ENCODE results near the gene RGS7.
A peak's percentile ranks its signal among the peaks of the same experiment; 100 is the strongest.
"Not testable (repeated sequence)": the region's sequence is repeated elsewhere in the genome, so short reads cannot be mapped to it uniquely, and the experiment has no call there.

Gene RGS7

DNA sequence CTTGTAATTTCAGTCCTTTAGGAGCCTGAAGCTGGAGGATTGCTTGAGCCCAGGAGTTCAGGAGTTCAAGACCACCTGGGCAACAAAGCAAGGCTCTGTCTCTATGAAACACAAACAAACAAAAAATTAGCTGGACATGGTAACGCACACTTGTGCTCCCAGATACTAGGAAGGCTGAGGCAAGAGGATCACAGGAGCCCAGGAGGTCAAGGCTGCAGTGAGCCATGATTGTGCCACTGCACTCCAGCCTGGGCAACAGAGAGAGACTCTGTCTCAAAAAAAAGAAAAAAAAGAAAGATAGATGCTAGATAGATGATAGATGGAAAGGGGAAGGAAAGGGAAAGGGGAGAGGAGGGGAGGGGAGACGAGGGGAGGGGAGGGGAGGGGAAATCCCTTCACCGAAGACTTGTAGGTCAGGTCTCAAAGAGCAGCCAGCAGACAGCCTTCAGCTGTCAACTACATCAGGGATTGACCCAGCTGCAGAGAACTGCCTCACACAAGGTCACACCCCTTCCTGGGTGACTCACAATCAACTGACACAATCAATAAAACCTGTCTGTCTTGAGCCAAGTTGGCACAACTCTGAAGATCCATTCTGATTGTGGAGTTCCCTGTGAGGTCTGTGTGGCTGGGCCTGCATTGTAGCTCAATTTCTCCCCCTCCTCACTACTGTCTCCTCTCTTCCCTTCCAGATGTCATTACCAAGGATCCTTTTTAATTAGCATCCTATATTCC is 200.6 kb downstream of the RGS7 start:
- Histone ChIP-seq H3K9me3 (ENCODE audit: control insufficient read depth in 2 of 2, low read length in 2 of 2) (no peaks in the 10 kb centered on the region), H3K9ac (ENCODE audit: low read depth in 1 of 2, low read length in 2 of 2) (peak overlapping the region in 1 of 2 donors; percentile 3), H3K27ac (ENCODE audit: low read depth in 2 of 2, low read length in 2 of 2) (peak overlapping the region; percentile 48 to 75), H3K36me3 (ENCODE audit: control insufficient read depth in 2 of 2, insufficient read depth in 2 of 2, low read length in 2 of 2) (no peaks in the 10 kb centered on the region), H3K4me1 (ENCODE audit: control insufficient read depth in 2 of 2, insufficient read depth in 2 of 2, low read length in 2 of 2) (peaks cover 7 to 8% of the 10 kb centered on the region in 2 donors), H3K4me3 (ENCODE audit: low read length in 2 of 2) (no peak overlapping the region), H3K27me3 (ENCODE audit: control insufficient read depth in 2 of 2, insufficient read depth in 2 of 2, low read length in 2 of 2) (no peaks in the 10 kb centered on the region)

DNA sequence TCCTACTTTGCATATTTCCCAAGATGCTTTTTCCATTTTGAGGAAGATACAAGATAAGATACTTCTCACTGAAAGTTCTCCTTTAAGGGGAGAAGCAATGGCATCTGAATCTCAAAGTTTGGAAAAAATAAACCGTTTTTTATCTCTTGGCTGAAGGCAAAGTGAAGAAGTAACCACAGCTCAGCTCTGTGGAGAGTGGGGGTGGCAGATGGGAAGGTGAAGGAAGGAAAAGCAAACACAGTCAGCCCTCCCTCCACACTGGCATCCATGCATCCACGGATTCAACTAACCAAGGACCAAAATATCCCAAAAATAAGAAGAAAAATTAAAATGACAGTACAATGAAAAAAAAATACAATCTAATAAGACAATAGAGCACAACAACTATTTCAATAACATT is 211.1 kb downstream of the RGS7 start:
- Histone ChIP-seq H3K27ac (ENCODE audit: low read depth in 2 of 2, low read length in 2 of 2) (no peak overlapping the region), H3K4me1 (ENCODE audit: control insufficient read depth in 2 of 2, insufficient read depth in 2 of 2, low read length in 2 of 2) (no peaks in the 10 kb centered on the region), H3K36me3 (ENCODE audit: control insufficient read depth in 2 of 2, insufficient read depth in 2 of 2, low read length in 2 of 2) (no peaks in the 10 kb centered on the region), H3K27me3 (ENCODE audit: control insufficient read depth in 2 of 2, insufficient read depth in 2 of 2, low read length in 2 of 2) (no peaks in the 10 kb centered on the region), H3K9ac (ENCODE audit: low read depth in 1 of 2, low read length in 2 of 2) (no peak overlapping the region), H3K4me3 (ENCODE audit: low read length in 2 of 2) (no peak overlapping the region), H3K9me3 (ENCODE audit: control insufficient read depth in 2 of 2, low read length in 2 of 2) (no peaks in the 10 kb centered on the region)

DNA sequence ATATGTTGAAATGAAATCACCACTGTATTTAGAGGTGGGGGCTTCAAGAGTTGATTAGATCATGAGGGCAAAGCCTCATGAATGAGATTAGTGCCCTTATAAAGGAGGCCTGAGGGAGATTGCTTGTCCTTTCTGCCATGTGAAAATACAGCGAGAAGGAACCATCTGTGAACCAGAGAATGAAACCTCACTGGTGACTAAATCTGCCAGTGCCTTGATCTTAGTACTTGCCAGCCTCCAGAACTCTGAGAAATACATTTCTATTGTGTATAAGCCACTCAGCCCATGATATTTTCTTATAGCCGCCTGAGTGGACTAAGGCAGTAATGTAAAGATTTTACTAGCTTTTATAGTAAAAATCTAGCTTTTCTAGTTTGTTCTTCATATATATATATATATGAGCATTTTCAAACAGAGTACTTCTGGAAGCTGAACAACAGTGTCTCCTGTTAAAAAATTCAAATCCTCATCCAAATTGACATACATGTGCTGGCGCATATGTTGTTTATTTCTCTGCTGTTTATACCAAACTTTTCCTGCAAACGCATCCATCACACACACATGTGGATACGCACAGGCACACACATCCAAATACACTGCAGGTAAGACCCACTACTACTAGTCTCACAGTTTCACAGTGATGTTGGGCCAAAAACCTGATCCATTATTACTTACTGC is 213.1 kb downstream of the RGS7 start:
- no peak overlapping the region for H3K9ac ChIP-seq (ENCODE audit: low read depth in 1 of 2, low read length in 2 of 2)
- no peak overlapping the region for H3K27ac ChIP-seq (ENCODE audit: low read depth in 2 of 2, low read length in 2 of 2)
- no peaks in the 10 kb centered on the region for H3K9me3 ChIP-seq (ENCODE audit: control insufficient read depth in 2 of 2, low read length in 2 of 2)
- no peak overlapping the region for H3K4me3 ChIP-seq (ENCODE audit: low read length in 2 of 2)
- no peaks in the 10 kb centered on the region for H3K4me1 ChIP-seq (ENCODE audit: control insufficient read depth in 2 of 2, insufficient read depth in 2 of 2, low read length in 2 of 2)
- H3K36me3 ChIP-seq (ENCODE audit: control insufficient read depth in 2 of 2, insufficient read depth in 2 of 2, low read length in 2 of 2) = no peaks in the 10 kb centered on the region
- no peaks in the 10 kb centered on the region for H3K27me3 ChIP-seq (ENCODE audit: control insufficient read depth in 2 of 2, insufficient read depth in 2 of 2, low read length in 2 of 2)

DNA sequence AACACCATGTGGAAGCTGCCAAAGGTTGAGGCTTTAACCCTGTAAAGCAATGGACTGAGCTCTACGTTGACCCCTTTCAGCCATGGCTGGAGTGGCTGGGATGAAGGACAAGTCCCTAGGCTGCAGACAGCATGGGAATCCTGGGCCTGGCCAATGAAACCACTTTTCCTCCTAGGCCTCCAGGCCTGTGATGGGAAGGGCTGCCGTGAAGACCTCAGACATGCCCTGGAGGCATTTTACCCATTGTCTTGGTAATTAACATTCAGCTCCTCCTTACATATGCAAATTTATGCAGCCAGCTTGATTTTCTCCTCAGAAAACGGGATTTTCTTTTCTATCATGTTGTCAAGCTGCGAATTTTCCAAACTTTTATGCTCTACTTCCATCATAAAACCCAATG is 214.5 kb downstream of the RGS7 start:
- Histone ChIP-seq H3K27ac (ENCODE audit: low read depth in 2 of 2, low read length in 2 of 2) (no peak overlapping the region), H3K9ac (ENCODE audit: low read depth in 1 of 2, low read length in 2 of 2) (no peak overlapping the region), H3K36me3 (ENCODE audit: control insufficient read depth in 2 of 2, insufficient read depth in 2 of 2, low read length in 2 of 2) (no peaks in the 10 kb centered on the region), H3K4me1 (ENCODE audit: control insufficient read depth in 2 of 2, insufficient read depth in 2 of 2, low read length in 2 of 2) (no peaks in the 10 kb centered on the region), H3K27me3 (ENCODE audit: control insufficient read depth in 2 of 2, insufficient read depth in 2 of 2, low read length in 2 of 2) (no peaks in the 10 kb centered on the region), H3K4me3 (ENCODE audit: low read length in 2 of 2) (no peak overlapping the region), H3K9me3 (ENCODE audit: control insufficient read depth in 2 of 2, low read length in 2 of 2) (no peaks in the 10 kb centered on the region)

DNA sequence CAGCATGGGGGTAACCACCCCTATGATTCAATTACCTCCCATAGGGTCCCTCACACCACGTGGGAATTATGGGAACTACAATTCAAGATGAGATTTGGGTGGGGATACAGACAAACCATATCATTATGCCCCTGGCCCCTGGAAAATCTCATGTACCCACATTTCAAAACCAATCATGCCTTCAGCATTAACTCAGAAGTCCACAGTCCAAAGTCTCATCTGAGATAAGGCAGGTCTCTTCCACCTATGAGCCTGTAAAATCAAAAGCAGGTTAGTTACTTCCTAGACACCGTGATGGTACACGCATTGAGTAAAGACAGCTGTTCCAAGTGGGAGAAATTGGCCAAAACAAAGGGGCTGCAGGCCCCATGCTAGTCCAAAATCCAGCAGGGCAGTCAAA is 215.4 kb downstream of the RGS7 start:
- H3K4me3 ChIP-seq (ENCODE audit: low read length in 2 of 2); H3K9ac ChIP-seq (ENCODE audit: low read depth in 1 of 2, low read length in 2 of 2); H3K9me3 ChIP-seq (ENCODE audit: control insufficient read depth in 2 of 2, low read length in 2 of 2); H3K4me1 ChIP-seq (ENCODE audit: control insufficient read depth in 2 of 2, insufficient read depth in 2 of 2, low read length in 2 of 2); H3K36me3 ChIP-seq (ENCODE audit: control insufficient read depth in 2 of 2, insufficient read depth in 2 of 2, low read length in 2 of 2); H3K27ac ChIP-seq (ENCODE audit: low read depth in 2 of 2, low read length in 2 of 2); H3K27me3 ChIP-seq (ENCODE audit: control insufficient read depth in 2 of 2, insufficient read depth in 2 of 2, low read length in 2 of 2): not testable (repeated sequence)

DNA sequence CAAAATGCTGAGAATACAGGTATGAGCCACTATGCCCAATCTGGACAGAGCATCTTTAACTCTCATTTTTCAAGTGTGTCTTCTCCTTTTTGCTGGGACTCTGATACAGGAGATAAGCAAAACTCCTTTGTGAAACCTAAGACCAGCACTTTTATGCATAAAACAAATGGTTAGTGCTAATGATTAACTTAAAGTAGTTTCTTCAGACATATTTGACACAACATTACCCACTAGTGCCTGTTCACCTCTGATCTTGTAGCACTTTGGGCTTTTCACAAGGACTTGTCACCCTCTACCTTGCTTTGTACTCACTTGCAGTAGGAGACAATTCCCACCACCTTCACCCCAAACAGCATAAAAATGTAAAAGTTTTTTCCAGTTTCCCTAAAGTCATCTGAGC is 216.3 kb downstream of the RGS7 start:
- Histone ChIP-seq H3K9ac (ENCODE audit: low read depth in 1 of 2, low read length in 2 of 2) (no peak overlapping the region), H3K27me3 (ENCODE audit: control insufficient read depth in 2 of 2, insufficient read depth in 2 of 2, low read length in 2 of 2) (no peaks in the 10 kb centered on the region), H3K4me1 (ENCODE audit: control insufficient read depth in 2 of 2, insufficient read depth in 2 of 2, low read length in 2 of 2) (no peaks in the 10 kb centered on the region), H3K4me3 (ENCODE audit: low read length in 2 of 2) (no peak overlapping the region), H3K27ac (ENCODE audit: low read depth in 2 of 2, low read length in 2 of 2) (no peak overlapping the region), H3K36me3 (ENCODE audit: control insufficient read depth in 2 of 2, insufficient read depth in 2 of 2, low read length in 2 of 2) (no peaks in the 10 kb centered on the region), H3K9me3 (ENCODE audit: control insufficient read depth in 2 of 2, low read length in 2 of 2) (no peaks in the 10 kb centered on the region)

DNA sequence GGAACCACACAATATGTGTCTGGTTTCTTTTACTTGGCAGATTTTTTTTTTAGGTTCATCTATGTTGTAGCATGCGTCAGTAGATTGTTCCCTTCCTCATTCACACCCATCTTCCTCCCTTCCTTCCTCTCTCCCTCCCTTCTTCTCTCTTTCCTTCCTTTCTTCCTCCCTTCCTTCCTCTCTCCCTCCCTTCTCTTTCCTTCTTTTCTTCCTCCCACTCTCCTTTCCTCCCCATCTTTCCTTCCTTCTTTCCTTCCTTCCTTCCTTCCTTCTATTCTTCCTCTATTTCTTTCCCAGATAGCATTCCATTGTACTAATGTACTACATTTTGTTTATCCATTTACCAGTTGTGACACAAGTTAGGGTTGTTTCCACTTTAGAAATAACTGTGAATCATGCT is 218.0 kb downstream of the RGS7 start:
- Histone ChIP-seq H3K36me3 (ENCODE audit: control insufficient read depth in 2 of 2, insufficient read depth in 2 of 2, low read length in 2 of 2) (no peaks in the 10 kb centered on the region), H3K27me3 (ENCODE audit: control insufficient read depth in 2 of 2, insufficient read depth in 2 of 2, low read length in 2 of 2) (no peaks in the 10 kb centered on the region), H3K9ac (ENCODE audit: low read depth in 1 of 2, low read length in 2 of 2) (no peak overlapping the region), H3K9me3 (ENCODE audit: control insufficient read depth in 2 of 2, low read length in 2 of 2) (no peaks in the 10 kb centered on the region), H3K4me1 (ENCODE audit: control insufficient read depth in 2 of 2, insufficient read depth in 2 of 2, low read length in 2 of 2) (no peaks in the 10 kb centered on the region), H3K4me3 (ENCODE audit: low read length in 2 of 2) (no peak overlapping the region), H3K27ac (ENCODE audit: low read depth in 2 of 2, low read length in 2 of 2) (no peak overlapping the region)

DNA sequence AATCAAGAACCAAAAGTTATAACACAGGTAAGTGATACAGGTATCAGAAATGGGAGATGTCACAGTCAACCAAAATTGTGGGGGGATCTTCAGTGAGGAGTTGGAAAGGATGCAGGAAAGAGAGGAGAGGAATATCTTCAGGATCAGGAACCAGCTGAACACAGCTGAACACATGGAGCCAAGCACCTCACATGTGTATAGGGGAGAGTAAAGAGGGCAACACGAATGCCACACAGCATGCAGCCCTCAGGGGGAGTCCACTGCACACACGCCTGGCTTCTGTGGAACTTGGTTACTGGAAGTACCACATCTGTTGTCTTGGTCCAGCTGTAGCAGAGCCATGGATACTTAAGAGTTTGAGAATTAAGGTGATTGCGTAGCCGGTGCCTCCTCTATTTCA is 218.8 kb downstream of the RGS7 start:
- H3K4me1 ChIP-seq (ENCODE audit: control insufficient read depth in 2 of 2, insufficient read depth in 2 of 2, low read length in 2 of 2) = no peaks in the 10 kb centered on the region
- no peak overlapping the region for H3K9ac ChIP-seq (ENCODE audit: low read depth in 1 of 2, low read length in 2 of 2)
- no peak overlapping the region for H3K4me3 ChIP-seq (ENCODE audit: low read length in 2 of 2)
- no peaks in the 10 kb centered on the region for H3K36me3 ChIP-seq (ENCODE audit: control insufficient read depth in 2 of 2, insufficient read depth in 2 of 2, low read length in 2 of 2)
- no peaks in the 10 kb centered on the region for H3K27me3 ChIP-seq (ENCODE audit: control insufficient read depth in 2 of 2, insufficient read depth in 2 of 2, low read length in 2 of 2)
- H3K27ac ChIP-seq (ENCODE audit: low read depth in 2 of 2, low read length in 2 of 2) = no peak overlapping the region
- H3K9me3 ChIP-seq (ENCODE audit: control insufficient read depth in 2 of 2, low read length in 2 of 2) = no peaks in the 10 kb centered on the region

DNA sequence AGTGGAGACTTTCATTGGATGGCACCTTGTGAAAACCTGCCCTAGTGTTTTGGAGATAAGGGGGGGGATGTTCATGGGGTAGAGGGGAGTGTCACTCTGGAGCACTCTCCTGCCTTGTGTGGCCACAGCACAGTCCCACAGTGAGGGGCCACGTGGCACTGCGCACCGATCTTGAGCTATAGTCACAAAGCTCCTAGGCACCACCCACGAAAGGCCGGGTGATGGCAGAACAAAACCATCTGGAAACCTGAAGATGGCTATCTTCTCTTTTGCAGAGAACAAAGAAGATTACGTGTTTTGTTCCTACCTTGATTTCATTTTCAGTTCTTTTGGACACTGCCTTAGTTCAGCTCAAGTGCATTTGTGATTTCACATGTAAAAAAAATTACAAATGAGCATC is 220.6 kb downstream of the RGS7 start:
- no peaks in the 10 kb centered on the region for H3K36me3 ChIP-seq (ENCODE audit: control insufficient read depth in 2 of 2, insufficient read depth in 2 of 2, low read length in 2 of 2)
- no peak overlapping the region for H3K27ac ChIP-seq (ENCODE audit: low read depth in 2 of 2, low read length in 2 of 2)
- H3K4me3 ChIP-seq (ENCODE audit: low read length in 2 of 2) = no peak overlapping the region
- H3K27me3 ChIP-seq (ENCODE audit: control insufficient read depth in 2 of 2, insufficient read depth in 2 of 2, low read length in 2 of 2) = no peaks in the 10 kb centered on the region
- no peaks in the 10 kb centered on the region for H3K9me3 ChIP-seq (ENCODE audit: control insufficient read depth in 2 of 2, low read length in 2 of 2)
- no peaks in the 10 kb centered on the region for H3K4me1 ChIP-seq (ENCODE audit: control insufficient read depth in 2 of 2, insufficient read depth in 2 of 2, low read length in 2 of 2)
- H3K9ac ChIP-seq (ENCODE audit: low read depth in 1 of 2, low read length in 2 of 2) = no peak overlapping the region

DNA sequence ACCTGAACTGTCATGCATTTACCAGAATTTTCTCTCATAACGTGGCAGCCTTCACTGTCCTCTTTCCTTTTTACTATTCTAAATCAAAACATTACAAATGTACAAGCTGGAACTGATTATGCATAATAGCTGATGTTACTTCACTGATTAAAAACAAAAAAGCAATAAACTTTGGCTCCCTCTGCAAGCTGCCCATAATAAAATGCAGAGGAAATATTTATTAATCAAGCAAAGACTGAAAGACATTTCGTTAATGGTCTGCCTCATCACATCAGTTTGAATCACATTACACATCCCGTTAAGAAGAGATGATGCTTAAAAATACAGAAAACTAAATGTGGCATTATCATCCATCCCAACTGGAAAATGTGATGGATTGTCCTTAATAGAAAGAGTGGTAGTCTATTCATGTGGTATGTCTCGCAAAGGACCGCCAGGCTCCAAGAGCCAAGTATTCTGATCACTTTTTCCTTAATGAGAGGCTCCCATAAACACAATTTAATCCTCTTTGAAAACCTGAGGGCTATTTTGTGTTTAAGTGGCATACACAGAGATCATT is 225.3 kb downstream of the RGS7 start:
- no peaks in the 10 kb centered on the region for H3K27me3 ChIP-seq (ENCODE audit: control insufficient read depth in 2 of 2, insufficient read depth in 2 of 2, low read length in 2 of 2)
- H3K36me3 ChIP-seq (ENCODE audit: control insufficient read depth in 2 of 2, insufficient read depth in 2 of 2, low read length in 2 of 2) = no peaks in the 10 kb centered on the region
- no peaks in the 10 kb centered on the region for H3K4me1 ChIP-seq (ENCODE audit: control insufficient read depth in 2 of 2, insufficient read depth in 2 of 2, low read length in 2 of 2)
- H3K4me3 ChIP-seq (ENCODE audit: low read length in 2 of 2) = no peak overlapping the region
- no peaks in the 10 kb centered on the region for H3K9me3 ChIP-seq (ENCODE audit: control insufficient read depth in 2 of 2, low read length in 2 of 2)
- no peak overlapping the region for H3K9ac ChIP-seq (ENCODE audit: low read depth in 1 of 2, low read length in 2 of 2)
- no peak overlapping the region for H3K27ac ChIP-seq (ENCODE audit: low read depth in 2 of 2, low read length in 2 of 2)

Data from mucosa of rectum (tissue), 2 donors.